Fibroblast of upper back skin (primary cell): ENCODE measurements around the gene AOX1.
"Not testable (repeated sequence)": the region's sequence is repeated elsewhere in the genome, so short reads cannot be mapped to it uniquely, and the experiment has no call there.

Experiments
- DNase-seq: peaks from one replicate; pipeline ENCODE4 v3.0.0-alpha.2; 2013

The AOX1 gene

GRCh38 chr2:200670313-200670712, 84.5 kb downstream of the AOX1 start:
- no peak for DNase-seq

GRCh38 chr2:200670751-200671150, 84.9 kb downstream of the AOX1 start:
- DNase-seq = peak; percentile 12

- no peak for DNase-seq
Observed at GRCh38 chr2:200673191-200673590, 87.4 kb downstream of the AOX1 start.

GRCh38 chr2:200674837-200675236, 89.0 kb downstream of the AOX1 start:
- DNase-seq = no peak

GRCh38 chr2:200677171-200677570, 91.4 kb downstream of the AOX1 start:
- DNase-seq = no peak

GRCh38 chr2:200677721-200678532, 92.1 kb downstream of the AOX1 start:
- peak; percentile 61 for DNase-seq

GRCh38 chr2:200679127-200679526, 93.3 kb downstream of the AOX1 start:
- DNase-seq = no peak

GRCh38 chr2:200679535-200679934, 93.7 kb downstream of the AOX1 start:
- no peak for DNase-seq

- DNase-seq = no peak
Observed at GRCh38 chr2:200681697-200682096, 95.9 kb downstream of the AOX1 start.

GRCh38 chr2:200682407-200682806, 96.6 kb downstream of the AOX1 start:
- not testable (repeated sequence) for DNase-seq

GRCh38 chr2:200687922-200688920, 102.4 kb downstream of the AOX1 start:
- no peak for DNase-seq

GRCh38 chr2:200689115-200689514, 103.3 kb downstream of the AOX1 start:
- no peak for DNase-seq

GRCh38 chr2:200693836-200694470, 108.1 kb downstream of the AOX1 start:
- peak; percentile 37 for DNase-seq

- no peak for DNase-seq
Observed at GRCh38 chr2:200695191-200695590, 109.4 kb downstream of the AOX1 start.

GRCh38 chr2:200695601-200696000, 109.8 kb downstream of the AOX1 start:
- DNase-seq = no peak

- no peak for DNase-seq
Observed at GRCh38 chr2:200698217-200698616, 112.4 kb downstream of the AOX1 start.

GRCh38 chr2:200699310-200699709, 113.5 kb downstream of the AOX1 start:
- DNase-seq = no peak

- DNase-seq = no peak
Observed at GRCh38 chr2:200700856-200701255, 115.0 kb downstream of the AOX1 start.

- DNase-seq = no peak
Observed at GRCh38 chr2:200702044-200702443, 116.2 kb downstream of the AOX1 start.

GRCh38 chr2:200702646-200703118, 116.9 kb downstream of the AOX1 start:
- no peak for DNase-seq

GRCh38 chr2:200703127-200703925, 117.5 kb downstream of the AOX1 start:
- peak; percentile 74 for DNase-seq
